Neural progenitor cell (in vitro differentiated cells): ENCODE results near the gene TP53BP2. TPM values are rescaled to one million over a fixed set of nuclear protein-coding genes. Genes with fewer than 3 reads are reported as not detected.

ENCODE experiments used
- DNase-seq: peaks from one replicate; pipeline ENCODE4 v3.0.0-alpha.2; 2016; ENCODE audit warnings: low spot score
- H2AFZ ChIP-seq: fragments of 200-600 bp; sonication (generic); replicated peaks from 2 replicates; pipeline ENCODE4 v1.6.1; 2016; ENCODE audit warnings: antibody characterized with exemption
- H3F3A ChIP-seq: fragments of 200-600 bp; sonication (generic); 2 replicates; pipeline ENCODE4 v1.6.1; 2016; ENCODE audit warnings: antibody characterized with exemption, low read depth
- H3K27ac ChIP-seq: fragments of 200-600 bp; sonication (generic); 2 replicates; pipeline ENCODE4 v1.5.1; 2016; ENCODE audit warnings: mild to moderate bottlenecking
- H3K27me3 ChIP-seq: fragments of 200-600 bp; sonication (generic); 2 replicates; pipeline ENCODE4 v1.6.1; 2016; ENCODE audit warnings: mild to moderate bottlenecking, moderate library complexity
- H3K36me3 ChIP-seq: fragments of 200-600 bp; sonication (generic); 2 replicates; pipeline ENCODE4 v1.5.1; 2016
- H3K4me1 ChIP-seq: fragments of 200-600 bp; sonication (generic); 2 replicates; pipeline ENCODE4 v1.6.1; 2016; ENCODE audit warnings: mixed run types
- H3K4me2 ChIP-seq: fragments of 200-600 bp; sonication (generic); 2 replicates; pipeline ENCODE4 v1.6.1; 2016
- H3K4me3 ChIP-seq: fragments of 200-600 bp; sonication (generic); 2 replicates; pipeline ENCODE4 v1.5.1; 2016
- H3K79me2 ChIP-seq: fragments of 200-600 bp; sonication (generic); 2 replicates; pipeline ENCODE4 v1.6.1; 2016; ENCODE audit warnings: low read depth
- H3K9ac ChIP-seq: fragments of 200-600 bp; sonication (generic); 2 replicates; pipeline ENCODE4 v1.6.1; 2016
- H3K9me3 ChIP-seq: fragments of 200-600 bp; sonication (generic); 2 replicates; pipeline ENCODE4 v1.5.1; 2016; ENCODE audit warnings: low read depth
- H4K20me1 ChIP-seq: fragments of 200-600 bp; sonication (generic); 2 replicates; pipeline ENCODE4 v1.6.1; 2016; ENCODE audit warnings: low read depth
- H3K27ac Mint-ChIP-seq: 3 replicates; pipeline ENCODE4 v1.8.0; 2021; ENCODE audit warnings: mixed read lengths
- H3K27me3 Mint-ChIP-seq: 2 replicates; pipeline ENCODE4 v1.8.0; 2022; ENCODE audit warnings: low read depth, mild to moderate bottlenecking, inconsistent platforms, moderate library complexity, mixed read lengths; ENCODE audit not compliant: insufficient read depth
- H3K36me3 Mint-ChIP-seq: 3 replicates; pipeline ENCODE4 v1.8.0; 2021; ENCODE audit warnings: mixed read lengths
- H3K4me1 Mint-ChIP-seq: 3 replicates; pipeline ENCODE4 v1.8.0; 2021; ENCODE audit warnings: mixed read lengths
- H3K4me3 Mint-ChIP-seq: 3 replicates; pipeline ENCODE4 v1.8.0; 2021; ENCODE audit warnings: mild to moderate bottlenecking, moderate library complexity, mixed read lengths
- H3K9me3 Mint-ChIP-seq: 3 replicates; pipeline ENCODE4 v1.8.0; 2020; ENCODE audit warnings: mixed read lengths
- CTCF ChIP-seq: fragments of 200-600 bp; sonication (generic); IDR thresholded peaks from 2 replicates; pipeline ENCODE4 v1.5.1; 2017; ENCODE audit warnings: antibody characterized with exemption, mild to moderate bottlenecking
- EZH2 ChIP-seq: fragments of 200-600 bp; sonication (generic); IDR thresholded peaks from 2 replicates; pipeline ENCODE4 v1.6.1; 2017; ENCODE audit warnings: antibody characterized with exemption, mild to moderate bottlenecking, moderate library complexity
- EZH2phosphoT487 ChIP-seq: fragments of 200-600 bp; sonication (generic); IDR thresholded peaks from 2 replicates; pipeline ENCODE4 v1.6.1; 2017; ENCODE audit warnings: antibody characterized with exemption
- total RNA-seq: library from RNA; depleted of rRNA; stranded (reverse); fragments of >200 nt; gene quantifications from 2 replicates; pipeline ENCODE4 v1.2.3, GENCODE V29; 2015; ENCODE audit warnings: low replicate concordance

The TP53BP2 gene
- total RNA-seq, 1 donor from 2014 or later = 56.3 TPM

DNA sequence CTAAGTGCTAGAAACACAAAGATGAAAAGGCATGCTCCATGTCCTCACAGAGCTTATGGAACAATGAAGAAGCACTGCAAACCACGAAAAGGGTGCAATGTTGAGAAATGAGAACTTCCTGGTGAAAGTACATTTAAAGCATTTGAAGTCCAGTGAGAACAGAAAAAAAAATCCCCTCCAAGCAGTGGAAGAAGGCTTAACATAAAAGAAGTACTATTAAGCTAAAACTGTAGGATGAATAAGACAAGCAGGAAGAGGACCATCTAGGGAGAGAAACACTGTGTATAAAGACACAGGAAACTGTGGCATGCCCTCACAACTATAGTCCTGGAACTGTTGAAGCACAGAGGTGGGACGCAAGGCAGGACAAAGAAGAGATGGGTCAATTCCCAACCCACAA is 10.0 kb downstream of the TP53BP2 start:
- H3K36me3 Mint-ChIP-seq = peaks cover 14% of the 10 kb centered on the region
- Histone ChIP-seq H3K4me1 (peaks cover 38% of the 10 kb centered on the region), H2AFZ (no peak overlapping the region), H4K20me1 (peaks cover 96% of the 10 kb centered on the region), H3F3A (peaks cover 30% of the 10 kb centered on the region), H3K27me3 (no peaks in the 10 kb centered on the region), H3K9ac (no peak overlapping the region), H3K4me3 (no peak overlapping the region), H3K27ac (no peak overlapping the region), H3K9me3 (no peaks in the 10 kb centered on the region), H3K4me2 (no peak overlapping the region), H3K79me2 (peaks cover 100% of the 10 kb centered on the region), H3K36me3 (no peaks in the 10 kb centered on the region)
- H3K27me3 Mint-ChIP-seq = peaks cover 5% of the 10 kb centered on the region
- peaks cover 3% of the 10 kb centered on the region for H3K9me3 Mint-ChIP-seq
- H3K4me3 Mint-ChIP-seq = no peak overlapping the region
- DNase-seq = no peak
- H3K27ac Mint-ChIP-seq = no peak overlapping the region
- peaks cover 33% of the 10 kb centered on the region for H3K4me1 Mint-ChIP-seq
- no peak for TF ChIP-seq EZH2
- TF ChIP-seq CTCF = no peak
- no peak for TF ChIP-seq EZH2phosphoT487

- H4K20me1 ChIP-seq = peaks cover 96% of the 10 kb centered on the region
- H3K4me3 Mint-ChIP-seq = no peak overlapping the region
- peaks cover 24% of the 10 kb centered on the region for H3K4me1 Mint-ChIP-seq
- H3K9me3 ChIP-seq = no peaks in the 10 kb centered on the region
- no peak overlapping the region for H3K27ac ChIP-seq
- no peak overlapping the region for H2AFZ ChIP-seq
- H3K9ac ChIP-seq = no peak overlapping the region
- no peak for TF ChIP-seq CTCF
- no peaks in the 10 kb centered on the region for H3K27me3 ChIP-seq
- H3K27me3 Mint-ChIP-seq = peaks cover 5% of the 10 kb centered on the region
- no peak overlapping the region for H3K4me3 ChIP-seq
- H3K4me1 ChIP-seq = peaks cover 31% of the 10 kb centered on the region
- peaks cover 20% of the 10 kb centered on the region for H3F3A ChIP-seq
- H3K36me3 ChIP-seq = no peaks in the 10 kb centered on the region
- H3K4me2 ChIP-seq = no peak overlapping the region
- peaks cover 100% of the 10 kb centered on the region for H3K79me2 ChIP-seq
- H3K36me3 Mint-ChIP-seq = peaks cover 5% of the 10 kb centered on the region
- no peak overlapping the region for H3K27ac Mint-ChIP-seq
- no peaks in the 10 kb centered on the region for H3K9me3 Mint-ChIP-seq
- no peak for DNase-seq
Observed at GRCh38 chr1:223834660-223835263, 11.0 kb downstream of the TP53BP2 start.

GRCh38 chr1:223833948-223834347 is 11.8 kb downstream of the TP53BP2 start:
- H3K4me2 ChIP-seq = no peak overlapping the region
- H3K4me1 Mint-ChIP-seq = peaks cover 22% of the 10 kb centered on the region

More at GRCh38 chr1:223833948-223834347, 11.8 kb downstream of the TP53BP2 start:
- Histone ChIP-seq H3K4me3 (no peak overlapping the region), H4K20me1 (peaks cover 95% of the 10 kb centered on the region), H3K9ac (no peak overlapping the region), H3K36me3 (no peaks in the 10 kb centered on the region), H3K4me1 (peaks cover 27% of the 10 kb centered on the region), H3F3A (peaks cover 11% of the 10 kb centered on the region), H3K27me3 (no peaks in the 10 kb centered on the region), H3K9me3 (no peaks in the 10 kb centered on the region), H2AFZ (no peak overlapping the region), H3K79me2 (peaks cover 100% of the 10 kb centered on the region), H3K27ac (no peak overlapping the region)
- no peak for TF ChIP-seq CTCF
- no peak for TF ChIP-seq EZH2phosphoT487
- TF ChIP-seq EZH2 = no peak
- DNase-seq = no peak
- H3K27me3 Mint-ChIP-seq = peaks cover 4% of the 10 kb centered on the region
- H3K4me3 Mint-ChIP-seq = no peak overlapping the region
- H3K27ac Mint-ChIP-seq = no peak overlapping the region
- peaks cover 5% of the 10 kb centered on the region for H3K36me3 Mint-ChIP-seq
- no peaks in the 10 kb centered on the region for H3K9me3 Mint-ChIP-seq
